Testis (tissue), 2 donors: ENCODE results near the gene PTPRK.

Experiments
- POLR2A ChIP-seq: fragments of 450-650 bp; IDR thresholded peaks from one replicate; pipeline ENCODE4 v1.6.1; 2017; ENCODE audit warnings: antibody characterized with exemption, mild to moderate bottlenecking, moderate library complexity
- TF ChIP-seq, protein P1 (sequence below), 3 experiments: fragments of 450-650 bp in 2 of 3; fragments of 200-600 bp in 1 of 3; sonication (generic) in 1 of 3; IDR thresholded peaks; one replicate each; pipeline ENCODE4 v1.5.1; 2016 to 2019; ENCODE audit warnings: antibody characterized with exemption in 3 of 3, mild to moderate bottlenecking in 2 of 3, moderate library complexity in 1 of 3

DNA sequence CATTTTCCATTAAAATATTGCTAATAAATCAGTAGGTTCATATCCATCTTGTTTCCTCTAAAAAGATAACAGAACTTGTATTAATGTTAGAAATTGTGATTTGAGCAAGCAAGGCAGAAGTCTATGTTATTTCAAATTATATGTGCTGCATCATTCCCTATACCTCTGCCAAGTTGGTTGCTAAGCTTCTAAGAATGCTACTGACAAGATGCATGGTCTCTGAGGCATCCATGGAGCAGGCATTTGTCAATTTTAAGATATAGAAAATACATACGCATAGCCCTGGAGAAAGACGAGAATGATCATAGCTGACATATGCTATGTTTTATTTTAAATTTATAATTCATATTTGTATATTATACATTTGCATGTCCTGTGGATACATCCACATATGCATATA, 451.2 kb downstream of the PTPRK start:
- TF ChIP-seq, protein P1, sequence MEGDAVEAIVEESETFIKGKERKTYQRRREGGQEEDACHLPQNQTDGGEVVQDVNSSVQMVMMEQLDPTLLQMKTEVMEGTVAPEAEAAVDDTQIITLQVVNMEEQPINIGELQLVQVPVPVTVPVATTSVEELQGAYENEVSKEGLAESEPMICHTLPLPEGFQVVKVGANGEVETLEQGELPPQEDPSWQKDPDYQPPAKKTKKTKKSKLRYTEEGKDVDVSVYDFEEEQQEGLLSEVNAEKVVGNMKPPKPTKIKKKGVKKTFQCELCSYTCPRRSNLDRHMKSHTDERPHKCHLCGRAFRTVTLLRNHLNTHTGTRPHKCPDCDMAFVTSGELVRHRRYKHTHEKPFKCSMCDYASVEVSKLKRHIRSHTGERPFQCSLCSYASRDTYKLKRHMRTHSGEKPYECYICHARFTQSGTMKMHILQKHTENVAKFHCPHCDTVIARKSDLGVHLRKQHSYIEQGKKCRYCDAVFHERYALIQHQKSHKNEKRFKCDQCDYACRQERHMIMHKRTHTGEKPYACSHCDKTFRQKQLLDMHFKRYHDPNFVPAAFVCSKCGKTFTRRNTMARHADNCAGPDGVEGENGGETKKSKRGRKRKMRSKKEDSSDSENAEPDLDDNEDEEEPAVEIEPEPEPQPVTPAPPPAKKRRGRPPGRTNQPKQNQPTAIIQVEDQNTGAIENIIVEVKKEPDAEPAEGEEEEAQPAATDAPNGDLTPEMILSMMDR (IDR thresholded peaks at IDR 0.05): no peak
- TF ChIP-seq POLR2A: no peak
